NT2/D1 (cell line): ENCODE data around the gene DOK6.

ENCODE experiments used
- SUZ12 ChIP-seq: IDR thresholded peaks from 2 replicates; pipeline ENCODE4 v1.6.1; 2011; ENCODE audit not compliant: insufficient read length, insufficient read depth; ENCODE audit errors: extremely low read depth
- YY1 ChIP-seq: IDR thresholded peaks from 2 replicates; pipeline ENCODE4 v1.6.1; 2011; ENCODE audit not compliant: insufficient read length, insufficient read depth
- ZNF274 ChIP-seq: IDR thresholded peaks from 2 replicates; pipeline ENCODE4 v1.6.1; 2011; ENCODE audit warnings: mild to moderate bottlenecking, low read depth, low read length

GRCh38 chr18:69484699-69485396 is 84.2 kb downstream of the DOK6 start:
- TF ChIP-seq SUZ12 (no peak), YY1 (no peak), ZNF274 (no peak)
